Epithelial cell of esophagus (primary cell): Measurements from ENCODE around the gene OAT.

ENCODE experiments used
- DNase-seq: peaks from one replicate; pipeline ENCODE4 v3.0.0; 2010; ENCODE audit warnings: low read depth
- H3K4me3 ChIP-seq: 2 replicates; pipeline ENCODE4 v1.5.1; 2011; ENCODE audit warnings: mild to moderate bottlenecking, low read length, control low read depth
- TF ChIP-seq, protein P1 (sequence below): IDR thresholded peaks from 2 replicates; pipeline ENCODE4 v1.5.1; 2011; ENCODE audit warnings: low read depth, mild to moderate bottlenecking, low read length, control low read depth, inconsistent platforms; ENCODE audit not compliant: insufficient read depth; ENCODE audit errors: missing control alignments

Gene OAT

GRCh38 chr10:124453960-124454610, 35.4 kb upstream of the OAT start:
- TF ChIP-seq, protein P1, sequence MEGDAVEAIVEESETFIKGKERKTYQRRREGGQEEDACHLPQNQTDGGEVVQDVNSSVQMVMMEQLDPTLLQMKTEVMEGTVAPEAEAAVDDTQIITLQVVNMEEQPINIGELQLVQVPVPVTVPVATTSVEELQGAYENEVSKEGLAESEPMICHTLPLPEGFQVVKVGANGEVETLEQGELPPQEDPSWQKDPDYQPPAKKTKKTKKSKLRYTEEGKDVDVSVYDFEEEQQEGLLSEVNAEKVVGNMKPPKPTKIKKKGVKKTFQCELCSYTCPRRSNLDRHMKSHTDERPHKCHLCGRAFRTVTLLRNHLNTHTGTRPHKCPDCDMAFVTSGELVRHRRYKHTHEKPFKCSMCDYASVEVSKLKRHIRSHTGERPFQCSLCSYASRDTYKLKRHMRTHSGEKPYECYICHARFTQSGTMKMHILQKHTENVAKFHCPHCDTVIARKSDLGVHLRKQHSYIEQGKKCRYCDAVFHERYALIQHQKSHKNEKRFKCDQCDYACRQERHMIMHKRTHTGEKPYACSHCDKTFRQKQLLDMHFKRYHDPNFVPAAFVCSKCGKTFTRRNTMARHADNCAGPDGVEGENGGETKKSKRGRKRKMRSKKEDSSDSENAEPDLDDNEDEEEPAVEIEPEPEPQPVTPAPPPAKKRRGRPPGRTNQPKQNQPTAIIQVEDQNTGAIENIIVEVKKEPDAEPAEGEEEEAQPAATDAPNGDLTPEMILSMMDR = no peak
- DNase-seq = no peak
- H3K4me3 ChIP-seq = no peak overlapping the region

- TF ChIP-seq, protein P1 = no peak
- H3K4me3 ChIP-seq = no peak overlapping the region
- no peak for DNase-seq
Observed at GRCh38 chr10:124451276-124451675, 32.6 kb upstream of the OAT start.

DNA sequence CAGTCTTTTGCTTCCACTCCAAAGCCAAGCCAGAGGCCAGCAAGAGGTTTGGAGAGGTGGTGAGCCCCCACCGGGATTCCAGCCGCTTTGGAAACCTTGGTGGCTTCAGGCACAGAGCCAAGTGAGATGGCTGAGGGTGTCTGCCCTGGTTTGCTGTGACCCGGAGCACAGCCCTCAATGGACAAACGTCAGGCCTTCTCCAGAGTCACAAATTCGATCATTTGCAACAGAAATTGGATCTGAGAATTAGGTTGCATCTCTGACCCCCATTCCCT, 32.0 kb upstream of the OAT start:
- H3K4me3 ChIP-seq = no peak overlapping the region
- TF ChIP-seq, protein P1 = no peak
- DNase-seq = no peak

- TF ChIP-seq, protein P1 = no peak
- no peak for DNase-seq
Observed at GRCh38 chr10:124450012-124450782, 31.5 kb upstream of the OAT start, which contains the start of gene NKX1-2. NKX1-2 (minus strand) TSS chr10:124450035; CDS start chr10:124449943, 92 bp downstream.

DNA sequence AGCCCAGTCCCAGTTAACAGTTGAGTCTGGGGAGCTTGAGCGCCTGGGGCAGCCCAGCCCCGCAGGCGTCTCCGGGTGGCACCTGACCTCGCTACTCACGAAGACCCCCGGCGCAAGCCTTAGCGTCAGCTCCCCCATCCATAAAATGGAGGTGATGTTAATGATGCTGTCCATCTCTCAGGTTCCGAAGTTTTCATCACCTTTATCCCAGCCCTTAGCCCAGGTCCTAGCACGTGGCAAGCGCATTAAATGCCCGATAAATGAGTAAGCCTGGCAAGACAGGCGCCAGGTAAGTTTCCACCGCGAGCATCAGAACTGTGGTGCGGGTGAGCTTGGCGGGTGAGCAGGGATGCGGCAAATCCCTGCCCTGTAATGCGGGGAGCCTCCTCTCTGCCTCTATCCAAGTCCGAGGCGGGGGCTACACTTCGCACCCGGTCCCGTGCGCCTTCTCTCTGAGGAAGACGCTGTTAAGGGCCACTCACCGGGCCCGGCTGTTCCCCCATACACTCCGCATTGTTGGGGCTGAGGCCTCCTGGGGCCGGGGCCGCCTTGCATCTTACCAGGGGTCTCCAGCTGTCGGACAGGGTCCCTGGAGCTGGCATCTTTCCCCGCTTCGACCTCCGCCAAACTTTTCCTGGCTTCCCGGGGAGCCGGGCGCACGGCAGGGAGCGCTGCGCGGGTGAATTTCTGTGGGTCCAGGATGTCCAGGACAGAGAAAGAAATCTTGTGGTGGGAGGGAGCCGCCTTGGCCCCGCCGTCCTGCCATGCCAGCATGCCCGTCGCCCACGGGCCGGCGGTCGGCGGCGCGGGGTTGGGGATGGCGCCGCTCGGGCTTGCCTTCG, 30.7 kb upstream of the OAT start:
- peak overlapping the region; percentile 46 for H3K4me3 ChIP-seq
- TF ChIP-seq, protein P1 = no peak
- peak; percentile 77 for DNase-seq

More at GRCh38 chr10:124450012-124450782, 31.5 kb upstream of the OAT start, which contains the start of gene NKX1-2:
- peak within 1 kb of the TSS; percentile 46 for H3K4me3 ChIP-seq

DNA sequence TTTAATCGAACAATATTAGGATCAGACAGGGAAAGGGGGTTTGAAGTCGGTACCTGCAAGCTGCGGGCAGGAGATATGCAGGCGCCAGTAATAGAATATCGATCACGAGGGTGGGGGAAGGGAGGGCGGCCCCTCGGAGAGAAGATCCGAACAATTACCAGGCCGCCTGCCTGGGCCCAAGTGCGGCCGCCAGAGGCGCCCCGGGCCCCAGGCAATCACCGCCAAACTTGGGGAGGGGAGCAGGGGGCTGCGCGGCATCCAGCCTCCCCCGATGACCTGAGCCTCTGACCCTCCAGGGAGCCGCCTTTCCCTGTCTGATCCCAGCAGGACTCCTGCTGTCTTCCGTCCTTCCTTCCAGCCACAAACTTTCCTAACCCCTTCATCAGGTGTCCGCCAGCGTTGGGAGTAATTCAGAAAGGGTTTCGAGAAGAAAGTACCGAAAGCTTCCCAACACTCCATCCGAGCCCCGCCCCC, 30.0 kb upstream of the OAT start:
- TF ChIP-seq, protein P1 = no peak
- peak overlapping the region; percentile 46 for H3K4me3 ChIP-seq
- DNase-seq = no peak
